Measurements from ENCODE around the gene PGP. TPM values are rescaled to one million over a fixed set of nuclear protein-coding genes. Genes with fewer than 3 reads are reported as not detected.

PGP gene
- total RNA-seq, 1 donor from 2014 or later: 24.9 TPM

DNA sequence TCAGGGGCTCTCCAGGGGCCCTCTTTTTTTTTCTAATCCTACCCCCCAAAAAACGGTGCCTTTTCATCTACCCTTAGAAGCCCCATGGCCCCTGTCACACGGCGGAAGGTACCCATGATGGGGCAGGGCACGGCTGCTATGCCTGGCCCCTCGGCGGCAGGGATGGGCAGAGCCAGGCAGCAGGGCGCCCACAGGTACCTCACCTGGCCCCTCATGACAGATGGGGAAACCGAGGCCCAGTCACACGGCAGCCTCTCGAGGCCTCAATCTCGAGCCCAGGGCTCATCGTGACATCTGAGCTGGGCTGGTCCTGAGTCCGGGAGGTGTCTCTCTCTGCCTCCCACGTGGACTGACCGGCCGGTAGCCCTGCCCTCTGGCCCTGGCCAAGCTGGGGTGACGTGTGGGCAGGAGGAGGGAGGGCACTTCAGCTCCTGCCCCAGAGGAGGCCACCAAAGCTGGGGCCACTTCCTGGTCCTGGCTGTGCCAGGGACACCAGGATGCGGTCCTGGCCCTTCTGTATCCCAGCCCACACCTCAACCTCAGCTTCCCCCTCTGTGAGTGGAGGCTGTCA, 47.5 kb downstream of the PGP start:
- DNase-seq (ENCODE audit: extremely low read depth, low read depth, low spot score): no peak

DNA sequence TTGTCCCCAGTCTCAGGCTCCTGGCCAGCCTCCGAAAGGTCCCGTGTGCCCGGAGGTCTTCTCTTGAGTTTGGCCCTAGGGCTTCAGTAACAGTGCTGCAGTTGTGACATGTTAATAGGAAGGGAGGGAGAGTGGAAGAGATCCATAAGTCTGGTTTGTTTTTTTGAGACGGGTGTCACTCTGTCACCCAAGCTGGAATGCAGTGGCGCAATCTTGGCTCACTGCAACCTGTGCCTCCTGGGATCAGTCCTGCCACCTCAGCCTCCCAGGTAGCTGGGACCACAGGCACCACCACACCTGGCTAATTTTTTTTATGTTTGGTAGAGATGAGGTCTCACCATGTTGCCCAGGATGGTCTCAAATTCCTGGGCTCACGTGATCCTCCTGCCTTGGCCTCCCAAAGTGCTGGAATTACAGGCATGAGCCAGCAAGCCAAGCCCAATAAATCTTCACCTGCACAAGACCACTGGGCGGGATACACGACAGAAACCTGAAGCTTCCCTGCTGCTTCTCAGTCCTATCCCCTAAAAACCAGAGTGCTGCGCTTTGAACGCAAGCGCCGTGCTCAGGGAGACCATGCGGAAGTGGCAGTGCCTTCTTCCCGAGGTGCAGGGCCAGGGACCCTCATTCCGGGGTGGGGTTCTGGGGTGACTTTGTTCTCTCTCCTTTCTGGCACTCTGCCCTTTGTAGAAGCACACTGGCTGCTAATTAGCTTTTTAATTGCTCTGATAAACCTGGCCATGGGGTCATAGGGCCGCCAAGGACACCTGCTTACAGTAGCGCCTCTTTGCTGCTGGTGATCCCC, 48.2 kb downstream of the PGP start:
- DNase-seq (ENCODE audit: extremely low read depth, low read depth, low spot score): no peak

DNA sequence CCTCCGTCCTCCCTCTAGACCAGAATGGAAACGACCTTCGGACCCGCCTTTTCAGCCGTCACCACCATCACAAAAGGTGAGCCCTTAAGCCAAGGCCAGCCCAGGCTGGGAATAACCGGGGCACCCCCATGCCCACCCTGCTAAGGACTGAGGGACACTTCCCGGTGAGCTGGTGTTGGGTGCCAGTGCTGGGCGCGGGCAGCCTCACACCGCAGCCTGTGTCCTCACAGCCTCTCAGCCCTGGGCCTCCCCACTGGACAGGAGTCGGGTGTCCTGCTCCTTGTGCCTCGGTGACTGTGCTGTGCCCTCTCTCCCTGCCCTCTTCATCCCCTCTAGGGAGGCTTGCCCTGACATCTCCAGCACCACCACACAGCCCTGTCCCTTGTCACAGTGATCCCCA, 48.8 kb downstream of the PGP start:
- no peak for DNase-seq (ENCODE audit: extremely low read depth, low read depth, low spot score)

DNA sequence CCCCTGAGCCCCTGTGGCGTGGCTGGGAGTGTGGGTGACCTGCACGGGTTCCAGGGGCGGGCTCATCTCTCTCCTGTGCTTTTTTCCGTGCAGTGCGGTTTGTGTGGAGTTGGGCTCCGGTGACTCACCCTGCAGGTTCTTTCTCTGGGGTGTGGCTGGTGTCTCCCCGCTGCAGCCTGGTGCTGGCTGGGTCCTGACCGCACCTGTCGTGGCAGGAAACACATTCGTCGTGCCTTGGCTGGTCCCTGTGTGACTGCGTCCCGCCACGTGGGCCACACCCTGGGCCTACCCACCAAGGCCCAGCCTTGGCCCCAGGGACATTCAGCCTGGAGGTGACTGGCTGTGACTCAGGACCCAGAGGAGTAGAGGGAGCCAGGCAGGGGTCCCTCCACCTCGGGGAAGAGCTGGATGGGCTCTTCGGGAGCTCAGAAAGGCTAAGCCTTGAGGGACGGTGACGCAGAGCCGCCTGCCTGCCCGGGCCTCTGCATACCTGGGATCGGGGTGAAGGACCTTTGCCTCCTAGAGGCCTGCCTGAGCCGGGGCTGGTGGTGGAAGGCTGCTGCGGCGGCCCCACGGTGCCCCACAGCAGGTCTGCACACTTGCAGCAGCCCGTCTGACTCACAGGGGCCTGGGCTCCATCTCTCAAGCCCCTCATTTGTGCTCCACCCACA, 51.3 kb downstream of the PGP start:
- no peak for DNase-seq (ENCODE audit: extremely low read depth, low read depth, low spot score)

DNA sequence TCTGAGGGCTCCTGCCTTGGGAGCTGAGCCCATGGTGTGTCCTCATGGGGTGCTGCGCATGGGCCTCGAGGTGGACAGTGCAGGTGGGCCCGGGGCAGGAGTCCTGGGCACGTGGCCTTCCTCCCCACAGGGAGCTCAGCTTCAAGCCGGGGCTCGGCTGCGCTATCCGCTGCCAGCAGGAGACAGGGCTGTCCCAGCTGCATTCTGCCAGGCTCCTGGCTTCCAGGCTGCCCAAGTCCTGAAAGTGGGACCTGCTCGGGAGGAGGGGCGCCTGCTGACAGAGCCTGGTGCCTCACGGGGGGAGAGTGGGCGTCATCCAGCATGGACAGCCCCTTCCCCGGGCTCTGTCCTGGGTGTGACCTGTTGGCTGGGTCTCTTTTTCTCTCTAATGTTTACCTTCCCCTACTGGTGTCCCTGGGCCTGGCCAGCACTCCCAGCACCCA, 51.9 kb downstream of the PGP start:
- DNase-seq (ENCODE audit: extremely low read depth, low read depth, low spot score): no peak

DNA sequence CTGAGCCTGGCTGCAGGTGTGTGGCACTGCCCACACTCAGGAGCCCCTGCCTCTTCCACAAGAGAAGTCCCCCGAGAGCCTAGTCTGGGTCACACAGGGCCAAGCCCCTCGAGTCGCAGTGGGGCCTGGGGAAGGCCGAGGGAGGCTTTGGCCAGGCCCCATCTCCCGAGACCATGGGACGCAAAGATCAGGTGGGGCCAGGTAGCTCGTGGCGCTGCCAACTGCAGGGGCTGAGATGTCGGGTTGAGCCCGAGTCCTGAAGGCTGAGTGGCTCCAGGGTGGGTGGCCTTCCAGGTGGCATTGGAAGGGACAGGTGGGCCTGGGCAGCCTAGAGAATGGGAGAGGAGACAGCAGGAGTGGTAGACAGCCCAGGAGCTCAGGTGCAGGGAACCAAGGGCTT, 52.7 kb downstream of the PGP start:
- no peak for DNase-seq (ENCODE audit: extremely low read depth, low read depth, low spot score)

Other genes starting within 250 kb of the PGP start
- gene RNF151, start 248.0 kb downstream of the PGP start, total RNA-seq: not detected in 2 replicates
- 50.7 and 59.4 TPM in 2 replicates for gene TBL3, start 242.8 kb downstream of the PGP start, total RNA-seq
- gene NOXO1, start 233.4 kb downstream of the PGP start, total RNA-seq: 0.58 TPM in 1 of 2 replicates, not detected in the other
- gene GFER, start 230.6 kb downstream of the PGP start, total RNA-seq: 18.7 and 22.2 TPM in 2 replicates
- 5.6 and 9.6 TPM in 2 replicates for gene SYNGR3, start 224.9 kb downstream of the PGP start, total RNA-seq
- gene ZNF598, start 205.0 kb downstream of the PGP start, total RNA-seq: 60.8 and 83.9 TPM in 2 replicates
- 0.35 and 1.0 TPM in 2 replicates for gene NPW, start 195.1 kb downstream of the PGP start, total RNA-seq
- 49.5 and 94.2 TPM in 2 replicates for gene NHERF2, start 187.9 kb downstream of the PGP start, total RNA-seq
- gene NTHL1, start 167.0 kb downstream of the PGP start, total RNA-seq: 22.6 and 30.5 TPM in 2 replicates
- 56.5 and 83.0 TPM in 2 replicates for gene TSC2, start 166.9 kb downstream of the PGP start, total RNA-seq
- gene PKD1, start 78.9 kb downstream of the PGP start, total RNA-seq: 62.4 and 147 TPM in 2 replicates
- gene RAB26, start 66.2 kb downstream of the PGP start, total RNA-seq: 0.48 and 1.3 TPM in 2 replicates
- gene TRAF7, start 59.1 kb downstream of the PGP start, total RNA-seq: 88.4 and 102 TPM in 2 replicates
- 0.10 and 0.18 TPM in 2 replicates for gene CASKIN1, start 18.2 kb downstream of the PGP start, total RNA-seq
- gene MLST8, start 9.4 kb downstream of the PGP start, total RNA-seq: 63.4 and 63.9 TPM in 2 replicates
- gene BRICD5, start 4.0 kb downstream of the PGP start, total RNA-seq: 3.5 and 3.7 TPM in 2 replicates
- 35.1 and 37.5 TPM in 2 replicates for gene E4F1, start 8.8 kb upstream of the PGP start, total RNA-seq
- gene DNASE1L2, start 21.6 kb upstream of the PGP start, total RNA-seq: 0.10 and 0.82 TPM in 2 replicates
- gene ECI1, start 36.7 kb upstream of the PGP start, total RNA-seq: 37.2 and 37.6 TPM in 2 replicates
- gene RNPS1, start 53.3 kb upstream of the PGP start, total RNA-seq: 183 and 192 TPM in 2 replicates
- 57.2 and 79.5 TPM in 2 replicates for gene ABCA3, start 125.9 kb upstream of the PGP start, total RNA-seq
- 8.4 and 15.5 TPM in 2 replicates for gene CCNF, start 214.6 kb upstream of the PGP start, total RNA-seq
- 12.1 and 16.1 TPM in 2 replicates for gene TEDC2, start 245.3 kb upstream of the PGP start, total RNA-seq

Data from glomerular endothelial cell (primary cell).